ENCODE results near the gene IKZF5. TPM values are rescaled to one million over a fixed set of nuclear protein-coding genes. Genes with fewer than 3 reads are reported as not detected.

The IKZF5 gene
- polyA plus RNA-seq, 3 donors: 8.6 to 12.8 (median 9.8) TPM

DNA sequence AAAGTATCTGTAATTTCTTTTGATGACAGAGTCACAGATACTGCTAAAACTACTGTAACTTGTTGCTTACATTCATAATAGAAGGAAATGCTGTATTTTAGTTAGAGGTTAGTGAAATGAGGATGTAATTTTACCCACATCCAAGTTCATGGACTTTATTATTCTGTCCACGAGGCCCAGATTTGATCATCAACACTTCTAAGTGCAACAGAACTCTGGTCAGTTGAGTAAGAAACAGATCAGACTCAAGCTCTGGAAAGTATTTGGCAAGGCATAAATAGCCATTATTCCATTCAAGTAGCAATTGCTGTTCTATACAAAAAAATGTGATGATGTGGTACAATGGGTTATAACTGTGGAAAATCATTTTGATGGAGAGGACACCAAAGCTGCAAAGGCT is 22.5 kb upstream of the IKZF5 start:
- H3K4me3 Mint-ChIP-seq: no peak overlapping the region
- TF ChIP-seq, protein P1, sequence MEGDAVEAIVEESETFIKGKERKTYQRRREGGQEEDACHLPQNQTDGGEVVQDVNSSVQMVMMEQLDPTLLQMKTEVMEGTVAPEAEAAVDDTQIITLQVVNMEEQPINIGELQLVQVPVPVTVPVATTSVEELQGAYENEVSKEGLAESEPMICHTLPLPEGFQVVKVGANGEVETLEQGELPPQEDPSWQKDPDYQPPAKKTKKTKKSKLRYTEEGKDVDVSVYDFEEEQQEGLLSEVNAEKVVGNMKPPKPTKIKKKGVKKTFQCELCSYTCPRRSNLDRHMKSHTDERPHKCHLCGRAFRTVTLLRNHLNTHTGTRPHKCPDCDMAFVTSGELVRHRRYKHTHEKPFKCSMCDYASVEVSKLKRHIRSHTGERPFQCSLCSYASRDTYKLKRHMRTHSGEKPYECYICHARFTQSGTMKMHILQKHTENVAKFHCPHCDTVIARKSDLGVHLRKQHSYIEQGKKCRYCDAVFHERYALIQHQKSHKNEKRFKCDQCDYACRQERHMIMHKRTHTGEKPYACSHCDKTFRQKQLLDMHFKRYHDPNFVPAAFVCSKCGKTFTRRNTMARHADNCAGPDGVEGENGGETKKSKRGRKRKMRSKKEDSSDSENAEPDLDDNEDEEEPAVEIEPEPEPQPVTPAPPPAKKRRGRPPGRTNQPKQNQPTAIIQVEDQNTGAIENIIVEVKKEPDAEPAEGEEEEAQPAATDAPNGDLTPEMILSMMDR (IDR thresholded peaks at IDR 0.05): no peak
- no peaks in the 10 kb centered on the region for H3K27me3 ChIP-seq (ENCODE audit: control insufficient read depth in 2 of 2, insufficient read depth in 2 of 2, low read length in 2 of 2)
- no peak overlapping the region for H2AFZ ChIP-seq (ENCODE audit: insufficient read depth, low read depth, low read length, poor library complexity, severe bottlenecking)
- H3K36me3 ChIP-seq (replicated peaks in 1 of 2; ENCODE audit: control insufficient read depth in 1 of 2, insufficient read depth in 2 of 2, low read length in 2 of 2): no peaks in the 10 kb centered on the region
- DNase-seq: no peak
- no peaks in the 10 kb centered on the region for H4K20me1 ChIP-seq (ENCODE audit: insufficient read depth, low read length)
- H3K9me3 Mint-ChIP-seq: no peaks in the 10 kb centered on the region
- H3K79me2 ChIP-seq (ENCODE audit: insufficient read depth, low read length): no peaks in the 10 kb centered on the region
- no peaks in the 10 kb centered on the region for H3K4me1 ChIP-seq (ENCODE audit: control insufficient read depth in 1 of 2, insufficient read depth in 2 of 2, low read length in 2 of 2)
- no peaks in the 10 kb centered on the region for H3K9me3 ChIP-seq (replicated peaks in 1 of 2; ENCODE audit: control insufficient read depth in 1 of 2, insufficient read depth in 1 of 2, low read length in 2 of 2)
- no peak overlapping the region for H3K4me2 ChIP-seq (replicated peaks; ENCODE audit: extremely low read depth, low read length, poor library complexity, severe bottlenecking)
- intact Hi-C loops (cut with micrococcal nuclease): no loop called here
- no CpG with 5 or more reads among the region's 1 CpG for WGBS (ENCODE audit: insufficient coverage)
- H3K4me3 ChIP-seq (replicated peaks in 1 of 3; ENCODE audit: low read depth in 2 of 3, low read length in 3 of 3): no peak overlapping the region
- H3K4me1 Mint-ChIP-seq: no peaks in the 10 kb centered on the region
- H3K27ac Mint-ChIP-seq: no peak overlapping the region
- H3K27me3 Mint-ChIP-seq (ENCODE audit: low read depth in 3 of 3): no peaks in the 10 kb centered on the region
- H3K9ac ChIP-seq (ENCODE audit: insufficient read depth, low read length, poor library complexity, severe bottlenecking): no peak overlapping the region
- H3K36me3 Mint-ChIP-seq: peaks cover 12 to 14% of the 10 kb centered on the region in 2 donors
- H3K27ac ChIP-seq (ENCODE audit: low read depth in 1 of 2, low read length in 2 of 2): no peak overlapping the region

DNA sequence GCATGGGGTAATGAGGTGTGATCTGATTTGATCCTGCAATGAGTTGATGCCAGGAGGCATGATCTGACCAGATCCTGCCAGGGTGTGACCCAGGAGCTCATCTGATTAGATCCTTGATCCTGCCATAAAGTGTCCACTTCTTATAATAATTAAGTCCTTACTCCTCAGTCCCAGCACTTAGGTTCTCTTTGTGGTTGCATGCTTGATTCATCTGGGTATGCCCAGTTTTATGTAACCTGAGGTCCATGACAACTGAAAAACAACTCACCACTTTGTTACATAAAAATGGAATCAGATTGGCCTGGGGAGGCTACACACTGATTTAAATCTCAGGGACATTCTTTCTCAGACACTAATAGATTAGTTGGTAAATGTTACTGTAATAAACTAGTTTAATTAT is 19.3 kb upstream of the IKZF5 start:
- no peak overlapping the region for H3K27ac Mint-ChIP-seq
- TF ChIP-seq, protein P1 (IDR thresholded peaks at IDR 0.05): no peak
- intact Hi-C loops (cut with micrococcal nuclease): no loop called here
- H3K27ac ChIP-seq (ENCODE audit: low read depth in 1 of 2, low read length in 2 of 2): no peak overlapping the region
- H3K4me1 ChIP-seq (ENCODE audit: control insufficient read depth in 1 of 2, insufficient read depth in 2 of 2, low read length in 2 of 2): no peaks in the 10 kb centered on the region
- no peak for DNase-seq
- H3K27me3 ChIP-seq (ENCODE audit: control insufficient read depth in 2 of 2, insufficient read depth in 2 of 2, low read length in 2 of 2): no peaks in the 10 kb centered on the region
- no peaks in the 10 kb centered on the region for H4K20me1 ChIP-seq (ENCODE audit: insufficient read depth, low read length)
- H3K9ac ChIP-seq (ENCODE audit: insufficient read depth, low read length, poor library complexity, severe bottlenecking): no peak overlapping the region
- H3K9me3 ChIP-seq (replicated peaks in 1 of 2; ENCODE audit: control insufficient read depth in 1 of 2, insufficient read depth in 1 of 2, low read length in 2 of 2): no peaks in the 10 kb centered on the region
- no peak overlapping the region for H3K4me2 ChIP-seq (replicated peaks; ENCODE audit: extremely low read depth, low read length, poor library complexity, severe bottlenecking)
- H3K4me1 Mint-ChIP-seq: no peaks in the 10 kb centered on the region
- H2AFZ ChIP-seq (ENCODE audit: insufficient read depth, low read depth, low read length, poor library complexity, severe bottlenecking): no peak overlapping the region
- H3K4me3 Mint-ChIP-seq: no peak overlapping the region
- no peaks in the 10 kb centered on the region for H3K36me3 Mint-ChIP-seq
- no peaks in the 10 kb centered on the region for H3K27me3 Mint-ChIP-seq (ENCODE audit: low read depth in 3 of 3)
- H3K9me3 Mint-ChIP-seq: no peaks in the 10 kb centered on the region
- no peak overlapping the region for H3K4me3 ChIP-seq (replicated peaks in 1 of 3; ENCODE audit: low read depth in 2 of 3, low read length in 3 of 3)
- H3K79me2 ChIP-seq (ENCODE audit: insufficient read depth, low read length): no peaks in the 10 kb centered on the region
- no peaks in the 10 kb centered on the region for H3K36me3 ChIP-seq (replicated peaks in 1 of 2; ENCODE audit: control insufficient read depth in 1 of 2, insufficient read depth in 2 of 2, low read length in 2 of 2)
